GM13977 (cell line): ENCODE results near the gene SMIM20.

Experiments used
- DNase-seq: peaks from one replicate; pipeline ENCODE4 v3.0.0; 2012; ENCODE audit warnings: low spot score
- CTCF ChIP-seq: IDR thresholded peaks from 2 replicates; pipeline ENCODE4 v1.5.1; 2012; ENCODE audit warnings: mild to moderate bottlenecking, control low read depth; ENCODE audit not compliant: insufficient read depth; ENCODE audit errors: extremely low read depth, missing control alignments
- in situ Hi-C: fragments of 300-500 bp; cut with MboI; formaldehyde crosslinking; loops from one replicate; pipeline ENCODE4 v1.12.0; 2022; ENCODE audit warnings: low sequenced_read_pairs, low pct_unique_long_range_greater_than_20kb, mixed read lengths, inconsistent platforms; ENCODE audit not compliant: unreplicated experiment

SMIM20 gene

GRCh38 chr4:25950461-25951389 lies 36.7 kb downstream of the SMIM20 start:
- no peak for DNase-seq
- in situ Hi-C loops = no loop called here
- no peak for TF ChIP-seq CTCF

- TF ChIP-seq CTCF = no peak
- DNase-seq = no peak
- in situ Hi-C loops = no loop called here
Measured at GRCh38 chr4:25951390-25951952, 37.5 kb downstream of the SMIM20 start.

- in situ Hi-C loops = no loop called here
- no peak for TF ChIP-seq CTCF
- DNase-seq = no peak
Measured at GRCh38 chr4:25953740-25954139, 39.7 kb downstream of the SMIM20 start.

- in situ Hi-C loops = no loop called here
- no peak for TF ChIP-seq CTCF
- DNase-seq = no peak
Measured at GRCh38 chr4:25954293-25954904, 40.4 kb downstream of the SMIM20 start.

GRCh38 chr4:25955705-25956104 lies 41.7 kb downstream of the SMIM20 start:
- no peak for DNase-seq
- in situ Hi-C loops = no loop called here

GRCh38 chr4:25956260-25956659 lies 42.2 kb downstream of the SMIM20 start:
- in situ Hi-C loops = no loop called here
- DNase-seq = no peak
- TF ChIP-seq CTCF = no peak

More at GRCh38 chr4:25955705-25956104, 41.7 kb downstream of the SMIM20 start:
- no peak for TF ChIP-seq CTCF
